Lung (tissue), 12 donors: ENCODE data around the gene VMA21. TPM values are rescaled to one million over a fixed set of nuclear protein-coding genes. Genes with fewer than 3 reads are reported as not detected.
A peak's percentile ranks its signal among the peaks of the same experiment; 100 is the strongest.

Experiments
- ATAC-seq: fragments of 200-7000 bp; cut with Tn5 transposase; one replicate; pipeline ENCODE4 v1.9.1; 2020; ENCODE audit warnings: moderate number of reproducible peaks; ENCODE audit not compliant: insufficient read depth, low FRiP score
- DNase-seq, 3 donors: peaks; one replicate each; pipeline ENCODE4 v3.0.0-alpha.2; 2013 to 2017
- H3K27ac ChIP-seq, 2 donors: one replicate each; pipeline ENCODE4 v1.5.1; 2013; ENCODE audit warnings: mild to moderate bottlenecking in 2 of 2, moderate library complexity in 2 of 2, control low read depth in 1 of 2, inconsistent platforms in 1 of 2, low read depth in 1 of 2, low read length in 1 of 2
- H3K27me3 ChIP-seq, 3 donors: one replicate each; pipeline ENCODE4 v1.5.1; 2013; ENCODE audit warnings: low read length in 2 of 3; ENCODE audit not compliant: control insufficient read depth in 3 of 3, insufficient read depth in 3 of 3
- H3K36me3 ChIP-seq, 4 donors: one replicate each; pipeline ENCODE4 v1.5.1; 2013; ENCODE audit warnings: low read length in 4 of 4, mild to moderate bottlenecking in 1 of 4, moderate library complexity in 1 of 4; ENCODE audit not compliant: control insufficient read depth in 4 of 4, insufficient read depth in 4 of 4
- H3K4me1 ChIP-seq, 5 donors: one replicate each; pipeline ENCODE4 v1.5.1; 2013; ENCODE audit warnings: low read length in 5 of 5, mild to moderate bottlenecking in 2 of 5, moderate library complexity in 1 of 5; ENCODE audit not compliant: control insufficient read depth in 5 of 5, insufficient read depth in 5 of 5
- H3K4me3 ChIP-seq: one replicate; pipeline ENCODE4 v1.5.1; 2013; ENCODE audit warnings: mild to moderate bottlenecking, control low read depth, moderate library complexity
- H3K9ac ChIP-seq, 2 donors: one replicate each; pipeline ENCODE4 v1.5.1; 2013; ENCODE audit warnings: low read length in 2 of 2, control low read depth in 1 of 2; ENCODE audit not compliant: insufficient read depth in 1 of 2
- H3K9me3 ChIP-seq, 4 donors: one replicate each; pipeline ENCODE4 v1.5.1; 2013; ENCODE audit warnings: low read length in 3 of 4, mild to moderate bottlenecking in 1 of 4, moderate library complexity in 1 of 4; ENCODE audit not compliant: control insufficient read depth in 4 of 4, insufficient read depth in 3 of 4
- WGBS, 2 donors: extraction: QIAGEN DNeasy Blood & Tissue Kit; methylation state at CpG; one replicate each; pipeline ENCODE4 v1.1.7; 2013; 5-methylcytosine and 5-hydroxymethylcytosine counted together
- polyA plus RNA-seq, 2 donors: library from polyadenylated mRNA; stranded (reverse); fragments of 200-250 nt; gene quantifications; one replicate each; pipeline ENCODE4 v1.2.1, GENCODE V29; 2013
- total RNA-seq, 2 donors: library from RNA; depleted of rRNA in 1 of 2; stranded (reverse); fragments of >200 nt in 1 of 2; gene quantifications; one replicate each; pipeline ENCODE4 v1.2.1, GENCODE V29; 2014 to 2021
- TF ChIP-seq, protein P1 (sequence below): IDR thresholded peaks from 2 replicates; pipeline ENCODE4 v1.5.1; 2012; ENCODE audit warnings: mild to moderate bottlenecking; ENCODE audit errors: control extremely low read depth, extremely low read depth
- donor health status: control.
- donor health status: control.
- donor health status: Bipolar disorder and iron deficiency.
- donor health status: healthy.
- donor health status: DM: yes; HTN: yes; CAD: no.

The VMA21 gene
- total and polyA plus RNA-seq, 4 donors = 7.8 to 36.3 (median 18.4) TPM

DNA sequence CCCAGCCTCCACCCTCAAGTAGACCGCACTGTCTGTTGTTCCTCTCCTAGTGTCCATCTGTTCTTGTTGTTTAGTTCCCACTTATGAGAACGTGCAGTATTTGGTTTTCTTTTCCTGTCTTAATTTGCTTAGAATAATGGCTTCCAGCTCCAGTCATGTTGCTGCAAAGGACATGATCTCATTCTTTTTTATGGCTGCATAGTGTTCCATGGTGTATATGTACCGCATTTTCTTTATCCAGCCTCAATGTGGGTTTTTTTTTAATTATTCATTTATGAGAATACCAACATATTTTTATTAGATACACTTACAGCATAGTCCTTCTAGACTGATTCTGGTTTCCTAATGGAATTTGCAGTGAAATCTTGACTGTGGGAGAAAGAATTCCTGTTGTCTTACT lies 1.3 kb downstream of the VMA21 start:
- H3K4me3 ChIP-seq = no peak overlapping the region
- 66 to 77% methylated on average over 3 of the region's 3 CpGs for WGBS, 2 donors
- no peaks in the 10 kb centered on the region for H3K36me3 ChIP-seq
- no peaks in the 10 kb centered on the region for H3K27me3 ChIP-seq
- peaks cover 0 to 3% (median 0%) of the 10 kb centered on the region in 4 donors for H3K9me3 ChIP-seq
- peaks cover 0 to 5% (median 0%) of the 10 kb centered on the region in 5 donors for H3K4me1 ChIP-seq
- TF ChIP-seq, protein P1, sequence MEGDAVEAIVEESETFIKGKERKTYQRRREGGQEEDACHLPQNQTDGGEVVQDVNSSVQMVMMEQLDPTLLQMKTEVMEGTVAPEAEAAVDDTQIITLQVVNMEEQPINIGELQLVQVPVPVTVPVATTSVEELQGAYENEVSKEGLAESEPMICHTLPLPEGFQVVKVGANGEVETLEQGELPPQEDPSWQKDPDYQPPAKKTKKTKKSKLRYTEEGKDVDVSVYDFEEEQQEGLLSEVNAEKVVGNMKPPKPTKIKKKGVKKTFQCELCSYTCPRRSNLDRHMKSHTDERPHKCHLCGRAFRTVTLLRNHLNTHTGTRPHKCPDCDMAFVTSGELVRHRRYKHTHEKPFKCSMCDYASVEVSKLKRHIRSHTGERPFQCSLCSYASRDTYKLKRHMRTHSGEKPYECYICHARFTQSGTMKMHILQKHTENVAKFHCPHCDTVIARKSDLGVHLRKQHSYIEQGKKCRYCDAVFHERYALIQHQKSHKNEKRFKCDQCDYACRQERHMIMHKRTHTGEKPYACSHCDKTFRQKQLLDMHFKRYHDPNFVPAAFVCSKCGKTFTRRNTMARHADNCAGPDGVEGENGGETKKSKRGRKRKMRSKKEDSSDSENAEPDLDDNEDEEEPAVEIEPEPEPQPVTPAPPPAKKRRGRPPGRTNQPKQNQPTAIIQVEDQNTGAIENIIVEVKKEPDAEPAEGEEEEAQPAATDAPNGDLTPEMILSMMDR = no peak
- no peak overlapping the region for H3K27ac ChIP-seq
- DNase-seq (no peak), ATAC-seq (no peak)
- H3K9ac ChIP-seq = no peak overlapping the region

DNA sequence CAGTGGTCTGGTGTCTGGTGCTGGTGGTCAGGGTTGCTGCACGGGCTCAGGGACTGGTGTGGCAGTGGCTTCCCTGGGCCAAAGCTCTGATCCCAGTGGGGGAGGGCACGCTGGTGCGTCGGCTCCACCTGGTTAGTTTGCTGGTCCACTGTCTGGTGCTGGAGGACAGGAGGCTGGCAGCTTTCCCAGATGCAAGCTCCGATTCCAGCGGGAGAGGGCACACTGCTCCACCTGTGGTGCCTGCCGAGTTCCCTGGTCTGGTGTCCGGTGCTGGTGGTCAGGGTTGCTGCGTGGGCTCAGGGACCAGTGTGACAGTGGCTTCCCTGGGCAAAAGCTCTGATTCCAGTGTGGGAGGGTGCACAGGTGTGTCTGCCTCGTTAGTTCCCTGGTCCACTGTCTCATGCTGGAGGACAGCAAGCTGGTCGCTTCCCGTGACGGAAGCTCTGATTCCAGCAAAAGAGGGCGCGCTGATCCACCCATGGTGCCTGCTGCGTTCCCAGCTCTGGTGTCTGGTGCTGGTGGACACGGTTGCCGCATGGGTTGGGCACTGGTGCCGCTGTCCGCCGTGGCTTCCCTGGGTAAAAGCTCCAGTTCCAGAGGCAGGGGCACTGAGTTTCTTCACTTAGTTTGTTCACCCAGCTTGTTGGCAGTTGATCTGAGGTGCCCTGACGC lies 5.8 kb downstream of the VMA21 start:
- no peak overlapping the region for H3K9ac ChIP-seq
- peak; percentile 34 for ATAC-seq
- peaks cover 0 to 3% (median 0%) of the 10 kb centered on the region in 5 donors for H3K4me1 ChIP-seq
- TF ChIP-seq, protein P1 = no peak
- no peak for DNase-seq
- no peak overlapping the region for H3K4me3 ChIP-seq
- H3K27ac ChIP-seq = no peak overlapping the region
- 80 to 87% methylated on average over 22 of the region's 22 CpGs for WGBS, 2 donors
- no peaks in the 10 kb centered on the region for H3K9me3 ChIP-seq
- peaks cover 0 to 2% (median under 1%) of the 10 kb centered on the region in 4 donors for H3K36me3 ChIP-seq
- no peaks in the 10 kb centered on the region for H3K27me3 ChIP-seq

DNA sequence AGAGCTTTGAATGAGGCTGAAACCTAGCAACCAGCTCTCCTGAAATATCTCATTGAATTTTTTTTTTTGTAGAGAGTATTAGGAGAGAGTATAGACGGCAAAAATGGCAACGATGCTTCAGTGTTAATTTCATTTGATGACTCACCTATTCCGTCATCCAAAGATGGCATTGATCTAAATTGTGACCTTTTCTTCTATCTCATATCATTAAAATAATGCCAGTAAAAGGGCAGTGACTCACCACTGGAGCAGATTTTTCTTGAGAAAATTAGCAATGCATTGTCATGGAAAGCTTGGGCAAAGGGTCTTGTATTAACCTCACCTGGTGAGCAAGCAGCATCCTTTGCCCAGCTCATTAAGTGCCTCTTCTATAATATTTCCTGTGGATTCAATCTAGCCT lies 19.6 kb downstream of the VMA21 start:
- TF ChIP-seq, protein P1 = no peak
- WGBS, 2 donors = 80 to 94% methylated on average over 3 of the region's 3 CpGs
- DNase-seq = no peak
- H3K27me3 ChIP-seq = no peaks in the 10 kb centered on the region
- ATAC-seq = no peak
- no peak overlapping the region for H3K27ac ChIP-seq
- H3K36me3 ChIP-seq = no peaks in the 10 kb centered on the region
- no peak overlapping the region for H3K9ac ChIP-seq
- no peaks in the 10 kb centered on the region for H3K4me1 ChIP-seq
- peaks cover 0 to 3% (median 0%) of the 10 kb centered on the region in 4 donors for H3K9me3 ChIP-seq
- no peak overlapping the region for H3K4me3 ChIP-seq
